Non-pigmented ciliary epithelial cell (primary cell): Measurements from ENCODE around the gene PTGDS.

Experiments used
- DNase-seq: peaks from one replicate; pipeline ENCODE4 v3.0.0-alpha.2; 2010; ENCODE audit warnings: low read depth

The PTGDS gene

DNA sequence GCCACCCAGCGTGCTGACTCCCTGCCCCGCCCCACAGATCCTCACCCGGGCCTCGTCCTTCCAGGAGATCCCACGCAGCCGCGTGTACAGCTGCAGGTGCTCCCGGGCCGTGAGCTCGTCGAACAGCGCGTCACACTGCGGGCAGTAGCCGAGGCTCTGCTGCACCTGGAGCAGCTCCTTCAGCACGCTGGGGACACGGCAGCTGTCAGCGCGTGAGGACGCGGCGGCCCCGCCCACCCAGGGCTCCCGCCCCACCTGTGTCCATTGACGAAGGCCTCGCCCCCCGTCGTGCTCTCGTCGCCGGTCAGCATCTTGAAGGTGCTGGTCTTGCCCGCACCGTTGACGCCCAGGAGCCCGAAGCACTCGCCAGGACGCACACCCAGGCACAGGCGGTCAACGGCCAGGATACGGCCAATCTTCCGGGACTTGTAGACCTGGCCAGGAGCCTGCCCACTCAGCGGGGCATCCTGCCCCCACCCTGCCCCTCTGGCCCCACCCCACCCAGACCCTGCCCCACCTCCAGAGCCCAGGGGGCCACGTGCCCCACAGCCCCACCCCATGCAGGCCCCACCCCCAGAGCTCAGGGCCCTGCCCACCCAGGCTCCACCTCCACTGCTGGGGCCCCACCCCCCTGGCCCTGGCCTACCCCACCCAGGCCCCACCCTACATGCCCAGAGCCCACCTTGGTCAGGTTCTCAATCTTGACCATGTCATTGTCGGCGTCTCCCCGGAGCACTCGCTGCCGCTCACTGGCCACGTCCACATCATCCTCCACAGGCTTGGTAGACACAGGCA is 32.8 kb downstream of the PTGDS start:
- no peak for DNase-seq

GRCh38 chr9:137011156-137011555 is 33.9 kb downstream of the PTGDS start:
- no peak for DNase-seq

DNA sequence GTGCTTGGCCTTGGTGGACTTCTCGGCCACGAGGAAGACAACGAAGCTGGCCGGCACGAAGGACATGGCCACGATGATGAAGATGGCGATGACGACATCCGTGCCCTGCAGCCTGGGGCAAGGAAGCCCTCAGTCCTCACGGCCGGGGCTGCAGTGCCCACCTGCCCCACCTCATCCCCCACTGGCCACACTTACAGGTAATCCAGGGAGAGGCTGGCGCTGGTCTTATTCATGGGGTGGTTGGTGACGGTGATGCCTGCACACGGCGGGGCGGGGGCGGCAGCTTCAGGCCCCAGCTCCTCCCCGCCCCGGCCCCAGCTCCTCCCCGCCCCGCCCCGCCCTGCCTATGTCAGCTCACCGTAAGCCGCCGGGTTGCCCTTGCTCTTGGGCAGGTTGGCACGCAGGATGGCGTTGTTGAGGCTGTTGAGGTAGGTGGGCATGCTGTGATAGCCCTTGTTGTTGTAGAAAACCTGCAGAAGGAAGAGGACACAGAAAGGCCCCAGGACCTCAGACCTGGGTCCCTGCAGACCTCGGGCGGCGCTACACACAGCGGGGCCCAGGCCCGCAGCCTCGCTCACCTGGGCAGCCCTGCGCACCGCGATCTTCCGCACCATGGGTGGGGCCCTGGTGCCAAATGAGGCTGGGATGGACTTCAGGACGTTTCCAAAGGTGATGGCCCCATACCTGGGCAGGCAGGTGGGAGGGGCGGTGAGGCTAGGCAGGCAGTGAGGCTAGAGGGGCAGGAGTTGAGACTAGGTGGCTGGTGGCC is 34.8 kb downstream of the PTGDS start:
- no peak for DNase-seq

GRCh38 chr9:137012694-137013570 is 35.6 kb downstream of the PTGDS start:
- no peak for DNase-seq

DNA sequence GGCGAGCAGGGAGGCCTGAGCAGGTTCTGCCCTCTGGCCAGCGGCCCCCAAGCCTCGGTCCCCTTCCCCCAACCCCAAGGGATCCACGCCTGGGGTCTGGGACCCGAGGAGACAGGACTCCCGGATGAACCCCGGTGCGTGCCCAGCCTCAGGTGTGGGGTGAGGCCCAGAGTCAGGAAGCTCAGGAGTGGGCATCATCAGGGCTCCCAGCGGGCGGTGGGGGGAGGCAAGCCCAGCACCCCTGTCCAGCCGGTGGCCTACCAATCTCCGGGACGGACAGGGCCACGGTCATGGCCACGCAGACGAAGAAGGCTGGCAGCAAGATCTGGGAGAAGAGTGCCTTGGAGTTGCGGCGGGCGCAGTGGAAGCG is 36.3 kb downstream of the PTGDS start:
- DNase-seq: no peak

GRCh38 chr9:137014166-137014565 is 36.9 kb downstream of the PTGDS start:
- no peak for DNase-seq

DNA sequence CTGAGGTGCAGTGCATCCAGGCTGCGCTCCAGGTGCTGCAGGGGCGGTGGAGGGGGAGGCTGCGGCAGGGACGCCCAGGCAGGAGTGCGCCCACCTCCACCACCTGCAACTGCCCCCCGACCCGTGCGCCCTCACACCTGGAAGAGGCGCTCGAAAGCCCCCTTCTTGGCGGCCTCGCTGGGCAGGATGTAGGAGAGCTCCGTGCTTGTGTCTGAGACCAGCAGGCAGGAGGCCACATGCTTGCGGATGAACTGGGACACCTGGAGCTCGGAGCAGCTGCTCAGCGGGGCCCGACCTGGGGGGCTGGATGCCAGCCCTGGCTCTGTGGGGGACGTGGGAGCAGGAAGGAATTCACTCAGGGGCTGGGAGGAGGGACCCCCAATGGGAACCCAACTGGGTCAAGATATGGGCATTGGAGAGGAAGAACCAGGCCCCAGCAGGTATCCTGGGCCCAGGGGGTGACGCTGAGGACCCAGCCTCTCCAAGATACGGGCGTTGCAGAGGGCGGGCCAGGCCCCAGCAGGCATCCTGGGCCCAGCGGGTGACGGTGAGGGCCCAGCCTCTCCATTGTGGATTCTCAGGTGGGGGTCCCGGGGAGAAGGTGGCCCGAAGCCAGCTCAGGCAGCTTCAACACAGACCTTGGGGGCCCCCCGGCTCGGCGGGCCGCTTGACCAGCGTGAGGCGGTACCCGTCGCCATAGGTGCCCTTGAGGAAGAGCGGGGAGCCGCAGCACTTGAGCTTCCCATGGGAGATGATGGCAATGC is 37.7 kb downstream of the PTGDS start:
- no peak for DNase-seq

GRCh38 chr9:137015540-137015930 is 38.2 kb downstream of the PTGDS start:
- no peak for DNase-seq

- no peak for DNase-seq
Measured at GRCh38 chr9:137015976-137016375, 38.7 kb downstream of the PTGDS start.

GRCh38 chr9:137016436-137016835 is 39.1 kb downstream of the PTGDS start:
- DNase-seq: no peak

GRCh38 chr9:137017071-137017470 is 39.8 kb downstream of the PTGDS start:
- no peak for DNase-seq

GRCh38 chr9:137017791-137018497 is 40.6 kb downstream of the PTGDS start:
- no peak for DNase-seq

DNA sequence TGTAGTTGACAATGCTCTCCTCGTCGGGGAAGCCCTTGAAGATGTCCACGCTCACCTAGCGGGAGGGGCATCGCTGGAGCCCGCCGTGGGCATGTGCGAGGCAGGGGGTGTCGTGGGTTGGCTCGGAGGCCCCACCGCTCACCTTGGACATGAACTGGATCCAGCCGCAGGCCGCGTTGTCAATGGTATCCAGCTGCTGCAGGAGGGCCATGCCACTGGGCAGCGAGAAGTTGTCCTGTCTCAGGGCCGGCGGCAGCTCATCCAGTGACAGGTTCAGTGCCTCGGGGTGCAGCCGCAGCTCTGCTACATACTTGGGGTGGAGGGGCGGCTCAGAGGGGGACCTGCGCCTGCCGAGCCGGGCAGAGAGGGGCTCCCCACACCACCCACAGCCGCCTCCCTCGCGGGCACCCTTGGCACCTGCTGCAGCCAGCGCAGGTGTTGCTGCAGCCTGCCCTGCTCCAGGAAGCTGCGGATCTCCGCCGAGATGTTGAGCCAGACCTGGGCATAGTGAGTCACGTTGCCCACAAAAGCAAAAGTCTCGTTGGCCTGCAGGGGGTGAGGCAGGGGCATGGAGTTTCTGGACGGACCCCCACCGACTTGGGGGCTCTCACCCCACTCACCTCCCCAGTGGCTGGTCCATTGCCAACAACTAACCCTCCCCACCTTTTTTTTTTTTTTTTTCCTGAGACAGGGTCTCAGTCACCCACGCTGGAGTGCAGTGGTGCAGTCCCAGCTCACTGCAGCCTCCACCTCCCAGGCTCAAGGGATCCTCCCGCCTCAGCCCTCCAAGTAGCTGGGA is 41.7 kb downstream of the PTGDS start:
- DNase-seq: no peak

DNA sequence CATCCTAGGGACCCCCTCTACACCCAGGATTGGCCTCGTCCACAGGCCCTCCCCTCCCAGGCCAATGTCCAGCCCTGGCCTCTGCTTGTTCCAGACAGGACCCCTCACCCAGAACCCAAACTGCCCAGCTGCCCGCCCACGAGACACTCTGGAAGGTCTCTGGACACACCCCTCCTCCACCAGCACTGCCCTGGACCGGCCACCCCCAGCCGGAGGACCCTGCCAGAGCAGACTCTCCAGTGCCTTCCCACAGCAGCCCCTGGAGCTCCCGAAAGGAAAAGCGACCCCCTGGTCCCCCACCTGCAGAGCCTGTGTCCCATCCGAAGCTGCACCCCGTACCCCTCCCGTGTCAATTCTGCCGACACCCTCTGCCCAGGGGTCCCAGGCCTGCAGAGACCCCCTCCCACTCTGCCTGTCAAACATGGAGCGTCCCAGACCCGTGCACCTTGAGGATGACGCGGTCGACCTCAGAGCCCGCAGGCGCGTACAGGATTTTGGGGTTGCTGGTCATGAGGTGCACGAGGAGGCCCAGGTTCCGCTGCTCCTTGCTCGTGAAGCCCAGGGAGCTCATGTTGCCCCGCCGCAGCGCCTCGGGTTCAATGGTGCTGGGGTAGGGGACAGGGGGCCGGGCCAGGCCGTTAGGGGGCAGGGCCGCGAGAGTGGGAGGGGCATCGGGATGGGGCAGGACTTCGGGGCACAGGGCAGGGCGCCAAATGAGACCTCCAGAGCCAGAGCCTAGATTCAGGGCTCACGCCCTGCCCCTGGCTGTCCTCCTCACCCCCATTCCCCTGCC is 42.8 kb downstream of the PTGDS start:
- no peak for DNase-seq

- DNase-seq: no peak
Measured at GRCh38 chr9:137020771-137021567, 43.7 kb downstream of the PTGDS start.

GRCh38 chr9:137021568-137021978 is 44.3 kb downstream of the PTGDS start:
- DNase-seq: no peak

- no peak for DNase-seq
Measured at GRCh38 chr9:137021979-137022661, 44.8 kb downstream of the PTGDS start.

DNA sequence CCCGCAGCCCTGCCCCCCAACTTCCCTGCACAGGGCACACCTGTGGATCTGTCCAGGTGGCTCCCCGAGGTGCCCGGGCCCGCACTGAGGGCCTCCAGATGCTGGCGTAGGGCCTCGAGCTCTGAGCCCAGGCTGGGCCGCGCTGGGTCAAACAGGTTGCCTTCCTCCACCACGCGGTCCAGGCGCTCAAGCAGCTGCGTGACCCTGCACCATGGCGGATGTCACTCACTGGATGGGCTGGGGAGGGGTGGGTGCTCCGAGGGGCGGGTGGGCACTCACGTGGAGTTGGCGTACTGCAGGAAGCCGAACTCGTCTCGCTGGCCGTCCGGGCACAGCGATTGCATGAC is 45.3 kb downstream of the PTGDS start:
- DNase-seq: no peak
